HepG2 (cell line): ENCODE results near the gene PBX1.

Source experiments
- CREB1 ChIP-seq, 2 experiments: fragments of 450-650 bp in 1 of 2; IDR thresholded peaks; 2 replicates each; pipeline ENCODE4 v1.6.1; 2016 to 2017; ENCODE audit warnings: control low read depth in 1 of 2, mild to moderate bottlenecking in 1 of 2, missing compliant biosample characterization in 1 of 2, missing genetic modification characterization in 1 of 2
- CTCF ChIP-seq: sonication (generic); formaldehyde crosslinking; IDR thresholded peaks from 2 replicates; pipeline ENCODE4 v1.5.0; 2020; ENCODE audit warnings: mild to moderate bottlenecking, missing genetic modification reagents, moderate library complexity
- GPBP1L1 ChIP-seq: sonication (generic); formaldehyde crosslinking; IDR thresholded peaks from 2 replicates; pipeline ENCODE4 v1.5.0; 2020; ENCODE audit warnings: mild to moderate bottlenecking, missing genetic modification reagents
- PHF8 ChIP-seq: sonication (generic); formaldehyde crosslinking; IDR thresholded peaks from 2 replicates; pipeline ENCODE4 v1.5.0; 2020; ENCODE audit warnings: missing genetic modification reagents
- POLR2A ChIP-seq, 2 experiments: IDR thresholded peaks; 2 replicates each; pipeline ENCODE4 v1.6.1; 2011; ENCODE audit warnings: low read depth in 2 of 2, low read length in 2 of 2, mild to moderate bottlenecking in 1 of 2, moderate library complexity in 1 of 2; ENCODE audit not compliant: insufficient read depth in 1 of 2
- REST ChIP-seq, 2 experiments: IDR thresholded peaks; 2 replicates each; pipeline ENCODE4 v1.6.1; 2011 to 2012; ENCODE audit warnings: low read length in 2 of 2, borderline replicate concordance in 1 of 2, low read depth in 1 of 2, mild to moderate bottlenecking in 1 of 2, moderate library complexity in 1 of 2
- SRF ChIP-seq: IDR thresholded peaks from 2 replicates; pipeline ENCODE4 v1.6.1; 2011; ENCODE audit warnings: mild to moderate bottlenecking, low read depth, low read length, moderate library complexity
- ZNF354B ChIP-seq: sonication (generic); formaldehyde crosslinking; IDR thresholded peaks from 2 replicates; pipeline ENCODE4 v1.8.0; 2022; ENCODE audit warnings: mild to moderate bottlenecking, missing genetic modification reagents
- ZNF503 ChIP-seq: sonication (generic); formaldehyde crosslinking; IDR thresholded peaks from 2 replicates; pipeline ENCODE4 v1.4.0; 2020; ENCODE audit warnings: missing genetic modification reagents

GRCh38 chr1:164865385-164865784 is 306.4 kb downstream of the PBX1 start:
- no peak for TF ChIP-seq CTCF
- TF ChIP-seq ZNF354B = no peak
- no peak for TF ChIP-seq POLR2A (IDR thresholded peaks at IDR 0.05; ENCODE audit: insufficient read depth in 1 of 2, low read depth in 2 of 2, low read length in 2 of 2)
- TF ChIP-seq ZNF503 (CRISPR knock-in tag) = no peak
- TF ChIP-seq CREB1 (IDR thresholded peaks at IDR 0.05) = no peak
- no peak for TF ChIP-seq CREB1 (CRISPR knock-in tag; IDR thresholded peaks at IDR 0.05)
- no peak for TF ChIP-seq PHF8 (CRISPR knock-in tag)
- no peak for TF ChIP-seq REST (IDR thresholded peaks at IDR 0.05; ENCODE audit: borderline replicate concordance in 1 of 2, low read depth in 1 of 2, low read length in 2 of 2)
- TF ChIP-seq GPBP1L1 (CRISPR knock-in tag) = no peak
- no peak for TF ChIP-seq SRF
